Measurements from ENCODE around the gene LAMC1.

The LAMC1 gene

DNA sequence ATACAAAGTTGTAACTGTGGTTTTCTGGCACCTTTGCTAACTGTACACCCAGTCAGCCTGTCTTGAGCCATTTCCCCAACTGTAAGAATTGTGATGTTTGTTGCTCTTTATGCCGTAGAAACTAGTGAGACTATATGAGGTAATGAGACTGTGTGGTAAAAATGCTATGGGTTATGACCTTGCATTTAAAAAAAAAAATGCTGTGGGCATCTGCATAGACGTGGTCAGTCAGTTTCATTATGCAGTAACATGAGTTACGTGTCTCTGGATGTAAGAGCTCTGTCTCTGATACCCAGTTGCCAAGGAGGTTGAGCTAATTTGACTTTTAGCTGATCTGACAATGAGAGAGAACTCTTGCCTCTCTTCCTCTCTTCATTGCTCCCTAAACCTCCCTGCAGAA, 82.2 kb downstream of the LAMC1 start:
- Histone ChIP-seq H3K4me1 (ENCODE audit: control insufficient read depth, insufficient read depth, low read length) (no peaks in the 10 kb centered on the region), H3K9me3 (ENCODE audit: control insufficient read depth, insufficient read depth, low read depth, low read length) (no peaks in the 10 kb centered on the region), H3K4me3 (ENCODE audit: low read depth, low read length) (no peak overlapping the region), H3K36me3 (ENCODE audit: control insufficient read depth in 2 of 2, insufficient read depth in 1 of 2, low read length in 2 of 2) (peaks cover 0 to 37% of the 10 kb centered on the region in 2 experiments; a peak in 1 of 3 replicates), H3K27ac (ENCODE audit: extremely low read depth, low read depth, low read length) (no peak overlapping the region)
- ChIA-PET POLR2A (interaction anchor here (1.2 kb wide), 1 partner anchor 10 kb away, joined by 3 read pairs; no protein-coding TSS in a partner anchor), CTCF (interaction anchor here (0.5 to 0.7 kb wide), 3 partner anchors 20 to 1984 kb away, joined by 3 to 7 read pairs (median 3); no protein-coding TSS in a partner anchor)
- TF ChIP-seq ZBTB11 (tag by site-specific recombination; conservative IDR thresholded peaks at IDR 0.05; ENCODE audit: low read depth) (no peak), MZF1 (tag by site-specific recombination; IDR thresholded peaks at IDR 0.05; ENCODE audit: borderline replicate concordance) (no peak)

GRCh38 chr1:183106166-183106565, 82.9 kb downstream of the LAMC1 start:
- no peaks in the 10 kb centered on the region for H3K4me1 ChIP-seq (ENCODE audit: control insufficient read depth, insufficient read depth, low read length)
- TF ChIP-seq ZNF776 (tag by site-specific recombination; IDR thresholded peaks at IDR 0.05; ENCODE audit: borderline replicate concordance) (no peak), TRIM28 (IDR thresholded peaks at IDR 0.05; ENCODE audit: borderline replicate concordance, low read length) (no peak), KLF9 (tag by site-specific recombination; IDR thresholded peaks at IDR 0.05; ENCODE audit: low read depth) (no peak), ZNF660 (tag by site-specific recombination; IDR thresholded peaks at IDR 0.05) (no peak), ZBTB26 (tag by site-specific recombination; optimal IDR thresholded peaks at IDR 0.05) (no peak), GLIS1 (tag by site-specific recombination; IDR thresholded peaks at IDR 0.05) (no peak), ZNF560 (tag by site-specific recombination; IDR thresholded peaks at IDR 0.05; ENCODE audit: borderline replicate concordance) (no peak), ZBTB11 (tag by site-specific recombination; conservative IDR thresholded peaks at IDR 0.05; ENCODE audit: low read depth) (no peak), MEIS1 (CRISPR knock-in tag; IDR thresholded peaks at IDR 0.05; ENCODE audit: borderline replicate concordance) (no peak), ZNF600 (tag by site-specific recombination; IDR thresholded peaks at IDR 0.05) (no peak), KLF7 (tag by site-specific recombination; IDR thresholded peaks at IDR 0.05; ENCODE audit: borderline replicate concordance) (no peak), CTCF (tag by site-specific recombination; IDR thresholded peaks at IDR 0.05) (no peak), ZFP41 (tag by site-specific recombination; IDR thresholded peaks at IDR 0.05; ENCODE audit: borderline replicate concordance) (no peak), BCL11A (tag by site-specific recombination; IDR thresholded peaks at IDR 0.05; ENCODE audit: low read depth) (no peak), ZNF670 (tag by site-specific recombination; IDR thresholded peaks at IDR 0.05; ENCODE audit: low read depth) (no peak)
- TF ChIP-seq, protein P1, sequence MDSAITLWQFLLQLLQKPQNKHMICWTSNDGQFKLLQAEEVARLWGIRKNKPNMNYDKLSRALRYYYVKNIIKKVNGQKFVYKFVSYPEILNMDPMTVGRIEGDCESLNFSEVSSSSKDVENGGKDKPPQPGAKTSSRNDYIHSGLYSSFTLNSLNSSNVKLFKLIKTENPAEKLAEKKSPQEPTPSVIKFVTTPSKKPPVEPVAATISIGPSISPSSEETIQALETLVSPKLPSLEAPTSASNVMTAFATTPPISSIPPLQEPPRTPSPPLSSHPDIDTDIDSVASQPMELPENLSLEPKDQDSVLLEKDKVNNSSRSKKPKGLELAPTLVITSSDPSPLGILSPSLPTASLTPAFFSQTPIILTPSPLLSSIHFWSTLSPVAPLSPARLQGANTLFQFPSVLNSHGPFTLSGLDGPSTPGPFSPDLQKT (IDR thresholded peaks at IDR 0.05; ENCODE audit: borderline replicate concordance, low read depth, low read length), result no peak
- CTCF ChIA-PET, result interaction anchor here (0.7 kb wide), 1 partner anchor 176 kb away, joined by 3 read pairs; no protein-coding TSS in a partner anchor

More at GRCh38 chr1:183106166-183106565, 82.9 kb downstream of the LAMC1 start:
- Histone ChIP-seq H3K4me3 (ENCODE audit: low read depth, low read length) (no peak overlapping the region), H3K36me3 (ENCODE audit: control insufficient read depth in 2 of 2, insufficient read depth in 1 of 2, low read length in 2 of 2) (peaks cover 0 to 41% of the 10 kb centered on the region in 2 experiments; a peak in 1 of 3 replicates), H3K9me3 (ENCODE audit: control insufficient read depth, insufficient read depth, low read depth, low read length) (no peaks in the 10 kb centered on the region), H3K27ac (ENCODE audit: extremely low read depth, low read depth, low read length) (no peak overlapping the region)
- POLR2A ChIA-PET, result interaction anchor here (1.2 kb wide), 1 partner anchor 11 kb away, joined by 3 read pairs; no protein-coding TSS in a partner anchor

Data from HEK293 (cell line).